IMR-90 (cell line): ENCODE data around the gene C20orf173. TPM values are rescaled to one million over a fixed set of nuclear protein-coding genes. Genes with fewer than 3 reads are reported as not detected.

Source experiments
- ATAC-seq: fragments of 200-7000 bp; cut with Tn5 transposase; 2 replicates; pipeline ENCODE4 v1.9.1; 2020; ENCODE audit warnings: low read depth, mild to moderate bottlenecking, moderate library complexity
- BruUV-seq: library from RNA; stranded (reverse); fragments of 400-500 nt; replicated peaks from 2 replicates; lab custom pipeline; 2021; lab: Mats Ljungman, UMichigan
- CTCF ChIA-PET: fragments of 300-600 bp; formaldehyde crosslinking; extraction: SDS; loops from one replicate; lab custom pipeline; 2021; ENCODE audit warnings: antibody characterized with exemption; lab: Yijun Ruan, JAX
- POLR2A ChIA-PET: fragments of 300-600 bp; sonication (Branson Sonifier 250); formaldehyde crosslinking; loops from one replicate; lab custom pipeline; 2022; ENCODE audit warnings: antibody characterized with exemption; ENCODE audit not compliant: unreplicated experiment; lab: Charles Lee
- DNase-seq: peaks from one replicate; pipeline ENCODE4 v3.0.0; 2013
- H2AFZ ChIP-seq: replicated peaks from 2 replicates; pipeline ENCODE3; 2013; ENCODE audit warnings: low read length, mild to moderate bottlenecking; ENCODE audit not compliant: poor library complexity
- H2AK5ac ChIP-seq: 2 replicates; pipeline ENCODE4 v1.6.1; 2013; ENCODE audit warnings: low read depth, low read length, inconsistent platforms
- H2AK9ac ChIP-seq: replicated peaks from 2 replicates; pipeline ENCODE3; 2013; ENCODE audit warnings: mild to moderate bottlenecking, low read depth, low read length, moderate library complexity; ENCODE audit not compliant: poor library complexity
- H2BK120ac ChIP-seq: 2 replicates; pipeline ENCODE4 v1.6.1; 2013; ENCODE audit warnings: low read depth, low read length, inconsistent platforms
- H2BK15ac ChIP-seq: 3 replicates; pipeline ENCODE4 v1.6.1; 2013; ENCODE audit warnings: low read depth, low read length, inconsistent platforms
- H2BK20ac ChIP-seq: 2 replicates; pipeline ENCODE4 v1.6.1; 2013; ENCODE audit warnings: low read depth, mild to moderate bottlenecking, inconsistent platforms, low read length, moderate library complexity
- H2BK5ac ChIP-seq: 2 replicates; pipeline ENCODE4 v1.6.1; 2013; ENCODE audit warnings: mild to moderate bottlenecking, low read depth, low read length, inconsistent platforms; ENCODE audit not compliant: poor library complexity, severe bottlenecking
- H3K14ac ChIP-seq: replicated peaks from 2 replicates; pipeline ENCODE4 v1.6.1; 2013; ENCODE audit warnings: low read depth, low read length, inconsistent platforms
- H3K18ac ChIP-seq: 2 replicates; pipeline ENCODE4 v1.6.1; 2013; ENCODE audit warnings: low read depth, low read length, control low read depth
- H3K23ac ChIP-seq: 2 replicates; pipeline ENCODE4 v1.6.1; 2013; ENCODE audit warnings: low read depth, low read length, inconsistent platforms
- H3K27ac ChIP-seq: 2 replicates; pipeline ENCODE4 v1.5.1; 2013; ENCODE audit warnings: mild to moderate bottlenecking, control low read depth, low read length; ENCODE audit not compliant: insufficient read depth
- H3K27me3 ChIP-seq: 2 replicates; pipeline ENCODE4 v1.6.1; 2013; ENCODE audit warnings: low read length; ENCODE audit not compliant: control insufficient read depth, insufficient read depth
- H3K36me3 ChIP-seq: 2 replicates; pipeline ENCODE4 v1.6.1; 2013; ENCODE audit warnings: low read length, mixed read lengths; ENCODE audit not compliant: control insufficient read depth, insufficient read depth
- H3K4ac ChIP-seq: 2 replicates; pipeline ENCODE4 v1.6.1; 2013; ENCODE audit warnings: low read depth, low read length, inconsistent platforms
- H3K4me1 ChIP-seq: 2 replicates; pipeline ENCODE4 v1.6.1; 2013; ENCODE audit warnings: low read length, mixed read lengths; ENCODE audit not compliant: control insufficient read depth, insufficient read depth
- H3K4me2 ChIP-seq: 2 replicates; pipeline ENCODE4 v1.6.1; 2013; ENCODE audit warnings: low read depth, mild to moderate bottlenecking, control low read depth, low read length, moderate library complexity
- H3K4me3 ChIP-seq: 2 replicates; pipeline ENCODE4 v1.5.1; 2013; ENCODE audit warnings: low read depth, mild to moderate bottlenecking, control low read depth, low read length, moderate library complexity; ENCODE audit not compliant: insufficient read depth
- H3K56ac ChIP-seq: 2 replicates; pipeline ENCODE4 v1.6.1; 2013; ENCODE audit warnings: low read length, inconsistent platforms; ENCODE audit not compliant: insufficient read depth; ENCODE audit errors: extremely low read depth
- H3K79me1 ChIP-seq, 2 experiments: 2 replicates each; pipeline ENCODE4 v1.6.1; 2013; ENCODE audit warnings: low read length in 2 of 2, inconsistent platforms in 1 of 2, low read depth in 1 of 2
- H3K9ac ChIP-seq: 2 replicates; pipeline ENCODE4 v1.6.1; 2013; ENCODE audit warnings: low read depth, low read length, control low read depth
- H3K9me1 ChIP-seq: 2 replicates; pipeline ENCODE4 v1.6.1; 2013; ENCODE audit warnings: low read length, inconsistent platforms; ENCODE audit not compliant: insufficient read depth
- H3K9me3 ChIP-seq: 2 replicates; pipeline ENCODE4 v1.6.1; 2013; ENCODE audit warnings: low read length; ENCODE audit not compliant: control insufficient read depth, insufficient read depth
- H4K20me1 ChIP-seq: 2 replicates; pipeline ENCODE4 v1.6.1; 2013; ENCODE audit warnings: low read length, inconsistent platforms; ENCODE audit not compliant: insufficient read depth
- H4K5ac ChIP-seq: 2 replicates; pipeline ENCODE4 v1.6.1; 2013; ENCODE audit warnings: mild to moderate bottlenecking, low read depth, low read length, control low read depth
- H4K8ac ChIP-seq, 2 experiments: 2 replicates each; pipeline ENCODE4 v1.6.1; 2013; ENCODE audit warnings: low read depth in 2 of 2, low read length in 2 of 2, control low read depth in 1 of 2, inconsistent platforms in 1 of 2
- H4K91ac ChIP-seq: 2 replicates; pipeline ENCODE4 v1.6.1; 2013; ENCODE audit warnings: low read depth, low read length, inconsistent platforms; ENCODE audit not compliant: insufficient read depth
- CEBPB ChIP-seq: IDR thresholded peaks from 2 replicates; pipeline ENCODE4 v1.6.1; 2012; ENCODE audit warnings: low read depth, low read length, improper control_type of control experiment
- CHD1 ChIP-seq: IDR thresholded peaks from 2 replicates; pipeline ENCODE4 v1.6.1; 2012; ENCODE audit warnings: low read depth, low read length, improper control_type of control experiment
- MAFK ChIP-seq: IDR thresholded peaks from 2 replicates; pipeline ENCODE4 v1.6.1; 2012; ENCODE audit warnings: low read depth, low read length, improper control_type of control experiment
- SMC3 ChIP-seq: fragments of 150-350 bp; IDR thresholded peaks from 2 replicates; pipeline ENCODE4 v1.6.1; 2016; ENCODE audit warnings: low read depth, mild to moderate bottlenecking, antibody characterized with exemption, low read length, moderate library complexity
- WGBS, 2 experiments: methylation state at CpG; one replicate each; pipeline versions ENCODE4 v1.1.5 to v1.1.7; 2013; ENCODE audit warnings: missing lambda C conversion rate in 2 of 2; ENCODE audit not compliant: insufficient read length in 1 of 2; ENCODE audit errors: extremely low coverage in 2 of 2; 5-methylcytosine and 5-hydroxymethylcytosine counted together
- dilution Hi-C: fragments of 300-500 bp; cut with HindIII; formaldehyde crosslinking; loops from one replicate; pipeline ENCODE4 v1.14.3; 2018; ENCODE audit warnings: low sequenced_read_pairs; ENCODE audit not compliant: unreplicated experiment
- in situ Hi-C: fragments of 300-500 bp; cut with MboI; formaldehyde crosslinking; loops from 3 replicates; pipeline ENCODE4 v1.14.3; 2019; ENCODE audit warnings: low sequenced_read_pairs, inconsistent platforms, mixed read lengths
- intact Hi-C: fragments of 100-400 bp; cut with micrococcal nuclease; formaldehyde crosslinking; loops from 2 replicates; pipeline ENCODE4 v1.10.0; 2022
- polyA plus RNA-seq, 3 experiments: library from polyadenylated mRNA; depleted of rRNA; stranded (reverse); fragments of >200 nt; gene quantifications; 2 replicates each; pipeline ENCODE4 v1.2.3, GENCODE V29; 2012; ENCODE audit warnings: low replicate concordance in 1 of 3
- total RNA-seq: library from RNA; depleted of rRNA; stranded (reverse); fragments of >200 nt; gene quantifications from 2 replicates; pipeline ENCODE4 v1.2.3, GENCODE V29; 2012

C20orf173 gene
- total and polyA plus RNA-seq, 2 of the 4 experiments (the other 2 are of a cell fraction): not detected

- no peaks in the 10 kb centered on the region for H4K20me1 ChIP-seq
- no peak overlapping the region for H2AK5ac ChIP-seq
- H4K91ac ChIP-seq: no peak overlapping the region
- no peaks in the 10 kb centered on the region for H3K9me1 ChIP-seq
- intact Hi-C loops: loop anchor here (10.0 kb wide), 1 partner anchor 103 kb away; the partner anchor contains the start of genes CPNE1 and RBM12
- H3K27me3 ChIP-seq: no peaks in the 10 kb centered on the region
- H2AFZ ChIP-seq: no peak overlapping the region
- peaks cover 2% of the 10 kb centered on the region for H3K4me1 ChIP-seq
- POLR2A ChIA-PET: no interaction called here
- H3K4me3 ChIP-seq: no peak overlapping the region
- no peaks in the 10 kb centered on the region for H3K79me1 ChIP-seq
- no peak overlapping the region for H3K4ac ChIP-seq
- no peak overlapping the region for H2BK20ac ChIP-seq
- CTCF ChIA-PET: interaction anchor here (0.6 to 1.3 kb wide), 3 partner anchors 19 to 359 kb away, joined by 3 to 4 read pairs (median 3); no protein-coding TSS in a partner anchor
- no peak overlapping the region for H2BK5ac ChIP-seq
- DNase-seq (no peak), ATAC-seq (no peak)
- no peaks in the 10 kb centered on the region for H3K9me3 ChIP-seq
- no peak overlapping the region for H2BK120ac ChIP-seq
- TF ChIP-seq SMC3 (no peak), MAFK (no peak), CHD1 (no peak), CEBPB (no peak)
- dilution Hi-C loops: no loop called here
- H3K14ac ChIP-seq: no peak overlapping the region
- no peak overlapping the region for H3K18ac ChIP-seq
- no TSS peak for BruUV-seq
- no peak overlapping the region for H2BK15ac ChIP-seq
- H2AK9ac ChIP-seq: no peak overlapping the region
- WGBS, 2 experiments: no CpG with 5 or more reads among the region's 5 CpGs
- H3K4me2 ChIP-seq: no peak overlapping the region
- in situ Hi-C loops: no loop called here
- H3K36me3 ChIP-seq: peaks cover 23% of the 10 kb centered on the region
- H3K23ac ChIP-seq: no peak overlapping the region
- no peak overlapping the region for H4K5ac ChIP-seq
- H4K8ac ChIP-seq: no peak overlapping the region
- H3K27ac ChIP-seq: no peak overlapping the region
- no peak overlapping the region for H3K56ac ChIP-seq
- H3K9ac ChIP-seq: no peak overlapping the region
Observed at GRCh38 chr20:35561671-35562070, 32.2 kb upstream of the C20orf173 start.
